ELR (cell line): ENCODE results near the gene DCTN4.

Source experiments
- DNase-seq: peaks from one replicate; pipeline ENCODE4 v3.0.0-alpha.2; 2015; ENCODE audit warnings: low read depth

Gene DCTN4

GRCh38 chr5:150740992-150741391 lies 17.8 kb downstream of the DCTN4 start:
- no peak for DNase-seq

- DNase-seq, result no peak
Observed at GRCh38 chr5:150738862-150739261, 20.0 kb downstream of the DCTN4 start.

- DNase-seq, result no peak
Observed at GRCh38 chr5:150734579-150735384, 24.0 kb downstream of the DCTN4 start.

DNA sequence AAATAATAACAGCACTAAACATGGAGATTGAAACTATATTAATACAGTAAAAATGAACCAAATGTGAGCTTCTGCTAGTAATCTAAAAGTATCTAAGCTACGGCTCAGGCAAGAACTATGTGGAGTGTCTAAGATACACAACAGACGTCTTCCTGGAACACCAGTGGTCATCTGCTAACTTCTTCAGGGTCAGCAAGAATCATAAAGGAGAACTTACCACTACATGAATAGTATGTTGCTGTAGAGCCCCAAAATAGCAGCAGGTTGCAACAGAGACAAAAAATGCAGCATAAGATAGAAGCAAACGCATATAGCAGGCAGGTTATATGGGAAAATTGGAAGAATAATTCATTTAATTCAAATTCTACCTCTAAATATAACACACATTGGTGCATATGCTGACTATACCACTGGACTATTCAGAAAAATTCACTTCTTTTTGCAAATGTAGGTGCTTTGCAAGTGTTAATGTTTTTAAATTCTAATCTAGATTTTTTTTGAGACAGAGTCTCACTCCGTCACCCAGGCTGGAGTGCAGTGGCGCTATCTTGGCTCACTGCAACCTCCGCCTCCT lies 27.1 kb downstream of the DCTN4 start:
- DNase-seq, result no peak

- no peak for DNase-seq
Observed at GRCh38 chr5:150729859-150730258, 29.0 kb downstream of the DCTN4 start.

DNA sequence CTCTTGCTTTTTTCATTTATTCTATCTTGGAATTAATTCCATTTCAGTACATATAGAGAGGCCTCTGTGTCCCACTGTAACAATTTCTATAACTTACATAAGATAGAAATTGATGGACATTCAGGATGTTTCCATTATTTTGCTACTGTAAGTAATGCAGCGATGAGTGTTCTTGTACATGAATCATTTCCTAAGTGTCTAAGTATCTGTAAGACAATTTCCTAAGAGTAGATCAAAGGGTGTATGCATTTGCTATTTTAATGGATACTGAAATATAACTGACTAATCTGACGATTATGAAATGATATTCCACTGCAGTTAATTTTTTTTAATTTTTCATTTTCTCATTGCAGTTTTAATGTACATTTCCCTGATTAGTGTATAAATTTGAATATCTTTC lies 35.0 kb downstream of the DCTN4 start:
- DNase-seq, result peak; percentile 70

GRCh38 chr5:150710165-150710564 lies 48.7 kb downstream of the DCTN4 start:
- DNase-seq, result peak; percentile 20

DNA sequence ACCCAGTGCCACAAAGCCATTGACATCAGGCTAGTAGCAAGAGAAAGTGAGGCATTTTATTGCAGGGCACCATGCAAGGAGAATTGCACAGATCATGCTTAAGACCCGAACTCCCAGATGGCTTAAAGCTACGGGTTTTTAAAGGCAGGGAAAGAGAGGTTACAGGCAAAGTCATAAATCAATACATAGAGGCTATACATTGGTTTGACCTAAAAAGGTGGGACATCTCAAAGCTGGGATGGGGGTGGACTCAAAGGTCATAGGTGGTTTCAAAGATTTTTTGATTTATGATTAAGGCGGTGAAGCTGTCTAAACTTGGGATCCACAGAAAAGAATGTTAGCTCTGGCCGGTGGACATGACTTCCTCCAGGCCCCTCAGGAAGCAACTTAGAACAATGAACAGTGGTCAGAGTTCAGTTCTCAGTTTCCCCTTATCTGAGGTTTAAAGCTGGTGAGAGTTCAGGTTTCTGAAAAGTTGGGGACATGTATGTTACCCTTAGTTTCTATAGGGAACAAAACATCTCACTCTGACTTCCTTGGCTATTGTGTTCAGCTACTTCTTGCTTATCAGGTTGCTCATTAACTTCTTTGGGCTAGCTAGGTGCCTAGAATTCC lies 51.9 kb downstream of the DCTN4 start:
- DNase-seq, result no peak

GRCh38 chr5:150703762-150704161 lies 55.1 kb downstream of the DCTN4 start:
- peak; percentile 32 for DNase-seq

GRCh38 chr5:150700594-150701377 lies 58.0 kb downstream of the DCTN4 start, which contains the start of gene RBM22:
RBM22 (minus strand) TSS chr5:150701062; CDS start chr5:150700985, 77 bp downstream.
- peak; percentile 93 for DNase-seq

- DNase-seq, result no peak
Observed at GRCh38 chr5:150700246-150700593, 58.6 kb downstream of the DCTN4 start.

GRCh38 chr5:150694612-150695011 lies 64.2 kb downstream of the DCTN4 start:
- peak; percentile 39 for DNase-seq

GRCh38 chr5:150692276-150692675 lies 66.5 kb downstream of the DCTN4 start:
- DNase-seq, result no peak

DNA sequence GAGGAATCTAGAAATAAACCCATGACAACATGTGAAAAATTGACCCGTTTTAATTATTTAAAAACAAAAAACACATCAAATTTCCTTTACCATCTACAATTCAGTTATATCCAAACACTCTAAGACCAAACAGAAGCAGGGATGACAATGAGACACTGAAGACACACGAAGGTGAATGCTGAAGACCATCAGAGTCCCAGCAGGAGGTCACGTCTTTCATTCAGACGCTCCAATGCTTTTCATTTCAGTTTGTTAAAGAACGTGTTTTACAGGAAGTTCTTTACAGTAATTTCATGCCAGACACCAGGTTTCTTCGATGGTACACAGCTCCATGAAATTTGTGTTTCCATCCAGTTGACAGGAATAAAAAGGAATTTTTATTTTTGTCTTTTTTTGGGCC lies 68.1 kb downstream of the DCTN4 start:
- DNase-seq, result no peak

- no peak for DNase-seq
Observed at GRCh38 chr5:150689120-150689519, 69.7 kb downstream of the DCTN4 start.

- DNase-seq, result no peak
Observed at GRCh38 chr5:150676578-150676977, 82.2 kb downstream of the DCTN4 start.

- no peak for DNase-seq
Observed at GRCh38 chr5:150675069-150675468, 83.7 kb downstream of the DCTN4 start.

DNA sequence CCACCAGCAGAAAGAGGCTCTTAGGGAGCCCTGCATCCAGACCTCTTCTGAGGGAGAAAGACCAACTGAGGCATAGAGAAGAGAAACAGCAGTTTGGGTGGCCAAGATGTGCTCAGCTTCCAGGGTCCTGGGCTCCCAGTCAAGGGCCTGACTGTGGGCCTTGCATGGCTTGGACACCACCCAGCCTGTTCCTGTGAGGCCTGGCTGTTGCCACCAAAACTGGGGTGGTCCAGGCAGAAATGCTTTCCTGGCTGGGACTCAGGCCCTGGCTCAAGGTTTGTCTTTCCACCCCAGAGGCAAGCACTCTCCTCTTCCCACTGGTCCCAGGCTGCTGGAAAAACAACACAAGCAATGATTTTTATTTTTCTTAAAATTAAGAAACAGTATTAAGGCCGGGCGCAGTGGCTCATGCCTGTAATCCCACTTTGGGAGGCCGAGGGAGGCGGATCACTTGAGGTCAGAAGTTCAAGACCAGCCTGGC lies 84.4 kb downstream of the DCTN4 start:
- no peak for DNase-seq

DNA sequence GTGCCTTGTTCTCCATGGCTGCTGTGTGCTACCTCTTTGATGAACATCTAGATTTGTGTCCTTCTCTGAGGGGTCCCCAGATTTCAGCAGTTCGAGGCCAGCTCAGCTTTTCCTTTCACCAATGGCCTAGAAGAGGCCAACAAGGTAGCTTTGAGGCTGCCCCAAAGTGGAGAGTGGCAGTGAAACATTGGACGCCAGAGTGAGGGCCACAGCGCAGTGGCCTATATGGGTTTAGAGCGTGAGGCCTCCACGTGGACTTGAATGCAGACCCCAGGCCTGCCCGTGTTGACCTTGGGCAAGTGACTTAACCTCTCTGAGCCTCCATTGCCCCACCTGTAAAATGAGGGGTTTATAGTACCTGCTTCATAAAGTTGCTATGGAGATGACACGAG lies 85.9 kb downstream of the DCTN4 start:
- no peak for DNase-seq

DNA sequence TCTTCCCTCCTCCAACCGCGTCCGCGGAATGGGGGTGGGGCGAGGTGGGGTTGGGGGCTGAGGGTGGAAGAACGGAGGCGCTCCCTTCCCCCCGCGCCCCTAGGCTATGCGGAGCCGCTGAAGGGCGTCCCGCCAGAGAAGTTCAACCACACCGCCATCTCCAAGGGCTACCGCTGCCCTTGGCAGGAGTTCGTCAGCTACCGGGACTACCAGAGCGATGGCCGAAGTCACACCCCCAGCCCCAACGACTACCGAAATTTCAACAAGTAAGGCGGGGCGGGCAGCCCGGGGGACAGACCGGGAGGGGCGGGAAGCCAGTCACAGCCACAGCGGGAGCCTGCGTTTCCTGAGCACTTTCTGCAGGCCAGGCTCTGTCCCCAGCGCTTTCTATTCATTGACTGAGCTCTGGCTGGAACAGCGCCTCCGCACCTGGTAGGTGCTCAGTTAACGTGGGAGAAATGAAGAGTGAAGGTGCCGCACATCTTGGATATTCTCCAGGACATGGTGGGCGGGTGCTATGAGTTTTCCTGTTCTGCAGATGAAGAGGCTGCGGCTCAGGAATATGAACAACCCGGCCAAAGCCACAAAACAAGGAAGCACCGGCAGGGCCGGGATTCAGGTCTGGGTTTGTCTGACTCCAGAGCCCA lies 86.5 kb downstream of the DCTN4 start:
- DNase-seq, result peak; percentile 52

GRCh38 chr5:150671509-150672236 lies 87.1 kb downstream of the DCTN4 start:
- DNase-seq, result no peak
